ENCODE measurements around the gene LAMC3.

- TF ChIP-seq POLR2AphosphoS5 (IDR thresholded peaks at IDR 0.05) (no peak), CTCF (IDR thresholded peaks at IDR 0.05) (no peak)
Observed at GRCh38 chr9:131011274-131012022, 2.5 kb downstream of the LAMC3 start.
